Activated CD4-positive, alpha-beta T cell treated with anti-CD3 and anti-CD28 coated beads for 36 hours (primary cell): Measurements from ENCODE around the gene ZNF710. TPM values are rescaled to one million over a fixed set of nuclear protein-coding genes. Genes with fewer than 3 reads are reported as not detected.

ENCODE experiments used
- ATAC-seq: fragments of 200-7000 bp; cut with Tn5 transposase; one replicate; pipeline ENCODE4 v1.10.0; 2021; ENCODE audit warnings: mild to moderate bottlenecking, moderate library complexity
- CTCF ChIA-PET: fragments of 350-600 bp; sonication (Branson Sonifier 250); formaldehyde crosslinking; loops from one replicate; lab custom pipeline; 2021; ENCODE audit warnings: antibody characterized with exemption; lab: Charles Lee
- POLR2A ChIA-PET: fragments of 350-600 bp; sonication (Branson Sonifier 250); formaldehyde crosslinking; loops from one replicate; lab custom pipeline; 2021; ENCODE audit warnings: antibody characterized with exemption, inconsistent platforms; lab: Charles Lee
- DNase-seq: peaks from one replicate; pipeline ENCODE4 v3.0.0-alpha.2; 2020
- H3K27ac Mint-ChIP-seq: one replicate; pipeline ENCODE4 v1.8.0; 2021; ENCODE audit warnings: mixed read lengths
- H3K27me3 Mint-ChIP-seq: one replicate; pipeline ENCODE4 v1.8.0; 2021; ENCODE audit warnings: mixed read lengths
- H3K36me3 Mint-ChIP-seq: one replicate; pipeline ENCODE4 v1.8.0; 2021; ENCODE audit warnings: low read depth, mixed read lengths
- H3K4me1 Mint-ChIP-seq: one replicate; pipeline ENCODE4 v1.8.0; 2021; ENCODE audit warnings: mixed read lengths
- H3K4me3 Mint-ChIP-seq: one replicate; pipeline ENCODE4 v1.8.0; 2021; ENCODE audit warnings: mild to moderate bottlenecking, moderate library complexity, mixed read lengths
- H3K9me3 Mint-ChIP-seq: one replicate; pipeline ENCODE4 v1.8.0; 2021; ENCODE audit warnings: low read depth, mixed read lengths
- intact Hi-C, 2 experiments: fragments of 100-400 bp; cut with DNase I in 1 of 2; cut with micrococcal nuclease in 1 of 2; formaldehyde crosslinking; loops; one replicate each; pipeline versions ENCODE4 v1.14.2 to v1.15.1; 2022 to 2024; cut with DNase I, micrococcal nuclease
- total RNA-seq, 2 experiments: library from RNA; stranded (reverse); gene quantifications; one replicate each; pipeline ENCODE4 v1.2.3, GENCODE V29; 2021

The ZNF710 gene
- total RNA-seq, 2 experiments from 2014 or later: 22.8 to 34.9 TPM

GRCh38 chr15:90049030-90049429, 47.9 kb downstream of the ZNF710 start:
- Mint-ChIP-seq H3K27ac (no peak overlapping the region), H3K9me3 (no peaks in the 10 kb centered on the region), H3K4me1 (peaks cover 20% of the 10 kb centered on the region), H3K36me3 (peaks cover 2% of the 10 kb centered on the region), H3K4me3 (no peak overlapping the region), H3K27me3 (no peaks in the 10 kb centered on the region)
- ATAC-seq (no peak), DNase-seq (no peak)
- ChIA-PET POLR2A (no interaction called here), CTCF (interaction anchor here (1.2 kb wide), 1 partner anchor 98 kb away, joined by 3 read pairs; no protein-coding TSS in a partner anchor)
- intact Hi-C loops: no loop called here

- ChIA-PET POLR2A (interaction anchor here (0.6 kb wide), 1 partner anchor 407 kb away, joined by 4 read pairs; no protein-coding TSS in a partner anchor), CTCF (interaction anchor here (0.6 kb wide), 1 partner anchor 21 kb away, joined by 4 read pairs; no protein-coding TSS in a partner anchor)
- intact Hi-C loops: no loop called here
- peaks cover 20% of the 10 kb centered on the region for H3K4me1 Mint-ChIP-seq
- DNase-seq: no peak
- H3K27ac Mint-ChIP-seq: peak overlapping the region; percentile 33
- no peak overlapping the region for H3K4me3 Mint-ChIP-seq
- ATAC-seq: no peak
- no peaks in the 10 kb centered on the region for H3K9me3 Mint-ChIP-seq
- no peaks in the 10 kb centered on the region for H3K27me3 Mint-ChIP-seq
- peaks cover 2% of the 10 kb centered on the region for H3K36me3 Mint-ChIP-seq
These were observed 48.8 kb downstream of the ZNF710 start for GRCh38 chr15:90049666-90050604.

GRCh38 chr15:90051874-90052273, 50.8 kb downstream of the ZNF710 start:
- CTCF ChIA-PET: interaction anchor here (0.6 to 0.7 kb wide), 2 partner anchors 15 to 18 kb away, joined by 5 read pairs; no protein-coding TSS in a partner anchor
- DNase-seq (no peak), ATAC-seq (no peak)
- Mint-ChIP-seq H3K36me3 (peaks cover 3% of the 10 kb centered on the region), H3K4me3 (no peak overlapping the region), H3K4me1 (peaks cover 10% of the 10 kb centered on the region), H3K27me3 (no peaks in the 10 kb centered on the region), H3K9me3 (no peaks in the 10 kb centered on the region), H3K27ac (no peak overlapping the region)
- intact Hi-C loops: no loop called here
- POLR2A ChIA-PET: no interaction called here

- Mint-ChIP-seq H3K4me3 (no peak overlapping the region), H3K27ac (no peak overlapping the region), H3K4me1 (peaks cover 26% of the 10 kb centered on the region), H3K9me3 (no peaks in the 10 kb centered on the region), H3K36me3 (peaks cover 3% of the 10 kb centered on the region), H3K27me3 (no peaks in the 10 kb centered on the region)
- intact Hi-C loops: no loop called here
- POLR2A ChIA-PET: no interaction called here
- ATAC-seq (no peak), DNase-seq (no peak)
- CTCF ChIA-PET: interaction anchor here (1.1 kb wide), 1 partner anchor 17 kb away, joined by 4 read pairs; no protein-coding TSS in a partner anchor
These were observed 52.8 kb downstream of the ZNF710 start for GRCh38 chr15:90053685-90054466.

GRCh38 chr15:90054618-90055097, 53.5 kb downstream of the ZNF710 start:
- DNase-seq: no peak
- intact Hi-C loops: no loop called here
- CTCF ChIA-PET: interaction anchor here (0.6 to 1.1 kb wide), 4 partner anchors 10 to 31 kb away, joined by 3 to 4 read pairs (median 4); no protein-coding TSS in a partner anchor
- Mint-ChIP-seq H3K4me1 (peaks cover 33% of the 10 kb centered on the region), H3K9me3 (no peaks in the 10 kb centered on the region), H3K27ac (no peak overlapping the region), H3K4me3 (no peak overlapping the region), H3K36me3 (peaks cover 3% of the 10 kb centered on the region), H3K27me3 (no peaks in the 10 kb centered on the region)
- POLR2A ChIA-PET: no interaction called here
- no peak for ATAC-seq

- Mint-ChIP-seq H3K36me3 (peaks cover 3% of the 10 kb centered on the region), H3K4me3 (no peak overlapping the region), H3K27ac (no peak overlapping the region), H3K27me3 (no peaks in the 10 kb centered on the region), H3K4me1 (peaks cover 39% of the 10 kb centered on the region), H3K9me3 (no peaks in the 10 kb centered on the region)
- ChIA-PET CTCF (interaction anchor here (0.6 to 1.1 kb wide), 4 partner anchors 9 to 32 kb away, joined by 3 to 4 read pairs (median 4); no protein-coding TSS in a partner anchor), POLR2A (no interaction called here)
- intact Hi-C loops: no loop called here
- DNase-seq (no peak), ATAC-seq (no peak)
These were observed 54.1 kb downstream of the ZNF710 start for GRCh38 chr15:90055182-90055581.

GRCh38 chr15:90056529-90056928, 55.4 kb downstream of the ZNF710 start:
- no peak overlapping the region for H3K4me3 Mint-ChIP-seq
- H3K27ac Mint-ChIP-seq: no peak overlapping the region
- CTCF ChIA-PET: interaction anchor here (0.6 to 1.4 kb wide), 2 partner anchors 33 to 52 kb away, joined by 3 to 4 read pairs; no protein-coding TSS in a partner anchor
- H3K9me3 Mint-ChIP-seq: no peaks in the 10 kb centered on the region
- intact Hi-C loops: no loop called here
- H3K36me3 Mint-ChIP-seq: peaks cover 3% of the 10 kb centered on the region
- H3K27me3 Mint-ChIP-seq: no peaks in the 10 kb centered on the region
- ATAC-seq (no peak), DNase-seq (no peak)
- H3K4me1 Mint-ChIP-seq: peaks cover 43% of the 10 kb centered on the region
- POLR2A ChIA-PET: no interaction called here

- Mint-ChIP-seq H3K27me3 (no peaks in the 10 kb centered on the region), H3K36me3 (peaks cover 1% of the 10 kb centered on the region), H3K27ac (peak overlapping the region; percentile 94), H3K4me1 (peaks cover 59% of the 10 kb centered on the region), H3K9me3 (no peaks in the 10 kb centered on the region), H3K4me3 (no peak overlapping the region)
- ATAC-seq: peak; percentile 29
- ChIA-PET CTCF (no interaction called here), POLR2A (interaction anchor here (0.6 kb wide), 1 partner anchor 318 kb away, joined by 3 read pairs; no protein-coding TSS in a partner anchor)
- intact Hi-C loops: no loop called here
- DNase-seq: peak; percentile 56
These were observed 57.2 kb downstream of the ZNF710 start for GRCh38 chr15:90058308-90058707.

GRCh38 chr15:90058775-90059174, 57.7 kb downstream of the ZNF710 start:
- Mint-ChIP-seq H3K4me1 (peaks cover 60% of the 10 kb centered on the region), H3K36me3 (peaks cover 1% of the 10 kb centered on the region), H3K4me3 (peak overlapping the region; percentile 46), H3K27me3 (no peaks in the 10 kb centered on the region), H3K9me3 (no peaks in the 10 kb centered on the region), H3K27ac (peak overlapping the region; percentile 94)
- no peak for ATAC-seq
- ChIA-PET CTCF (no interaction called here), POLR2A (interaction anchor here (0.6 to 1.1 kb wide), 3 partner anchors 54 to 319 kb away, joined by 3 to 5 read pairs (median 3); partner anchors contain the start of gene AP3S2)
- no peak for DNase-seq
- intact Hi-C loops: loop anchor here (1.0 kb wide), 5 partner anchors 20 to 167 kb away; no protein-coding TSS in a partner anchor

GRCh38 chr15:90059208-90059985, 58.3 kb downstream of the ZNF710 start:
- Mint-ChIP-seq H3K27ac (peak overlapping the region; percentile 94), H3K27me3 (no peaks in the 10 kb centered on the region), H3K36me3 (peaks cover 1% of the 10 kb centered on the region), H3K4me3 (peak overlapping the region; percentile 46), H3K4me1 (peaks cover 58% of the 10 kb centered on the region), H3K9me3 (no peaks in the 10 kb centered on the region)
- POLR2A ChIA-PET: interaction anchor here (0.7 to 1.1 kb wide), 4 partner anchors 16 to 165 kb away, joined by 3 to 5 read pairs (median 4); partner anchors contain the start of gene AP3S2
- peak; percentile 90 for DNase-seq
- CTCF ChIA-PET: interaction anchor here (0.7 to 1.2 kb wide), 3 partner anchors 16 to 298 kb away, joined by 3 to 4 read pairs (median 3); no protein-coding TSS in a partner anchor
- intact Hi-C loops: loop anchor here (1.0 kb wide), 5 partner anchors 21 to 168 kb away; no protein-coding TSS in a partner anchor
- peak; percentile 92 for ATAC-seq
